ENCODE results near the gene LTA4H.
A peak's percentile ranks its signal among the peaks of the same experiment; 100 is the strongest.

The LTA4H gene

GRCh38 chr12:96077081-96077480 lies 41.7 kb upstream of the LTA4H start:
- Histone ChIP-seq H4K8ac (ENCODE audit: low read depth, low read length) (no peak overlapping the region), H3K18ac (ENCODE audit: low read length) (no peak overlapping the region), H3K9ac (ENCODE audit: low read length) (no peak overlapping the region), H3K4me1 (ENCODE audit: control insufficient read depth, low read depth, low read length) (no peaks in the 10 kb centered on the region), H4K5ac (ENCODE audit: low read length) (no peak overlapping the region), H3K23ac (ENCODE audit: low read length) (no peak overlapping the region), H3K4ac (ENCODE audit: low read depth, low read length) (no peak overlapping the region), H3K79me1 (ENCODE audit: low read length) (no peaks in the 10 kb centered on the region), H3K27me3 (ENCODE audit: insufficient read depth, low read length, poor library complexity) (no peaks in the 10 kb centered on the region), H3K79me2 (ENCODE audit: control insufficient read depth, insufficient read depth, low read length) (no peaks in the 10 kb centered on the region), H2AK5ac (ENCODE audit: low read length) (no peak overlapping the region), H3K4me2 (ENCODE audit: low read length) (no peak overlapping the region), H3K27ac (ENCODE audit: low read depth, low read length) (no peak overlapping the region), H3K56ac (ENCODE audit: low read length) (no peak overlapping the region), H3K36me3 (ENCODE audit: control insufficient read depth, insufficient read depth, low read length) (no peaks in the 10 kb centered on the region), H3K4me3 (ENCODE audit: low read length) (no peak overlapping the region), H2BK120ac (ENCODE audit: low read depth, low read length) (no peak overlapping the region), H2BK15ac (replicated peaks; ENCODE audit: low read depth) (no peak overlapping the region), H2BK5ac (ENCODE audit: low read length) (no peak overlapping the region)
- DNase-seq: peak; percentile 45
- WGBS (ENCODE audit: extremely low coverage, insufficient coverage, low lambda C conversion rate): no CpG with 5 or more reads among the region's 6 CpGs

GRCh38 chr12:96075560-96075959 lies 40.2 kb upstream of the LTA4H start:
- Histone ChIP-seq H3K79me1 (ENCODE audit: low read length) (no peaks in the 10 kb centered on the region), H3K4me3 (ENCODE audit: low read length) (no peak overlapping the region), H2AK5ac (ENCODE audit: low read length) (no peak overlapping the region), H3K36me3 (ENCODE audit: control insufficient read depth, insufficient read depth, low read length) (no peaks in the 10 kb centered on the region), H3K79me2 (ENCODE audit: control insufficient read depth, insufficient read depth, low read length) (no peaks in the 10 kb centered on the region), H3K56ac (ENCODE audit: low read length) (no peak overlapping the region), H3K4ac (ENCODE audit: low read depth, low read length) (no peak overlapping the region), H3K4me1 (ENCODE audit: control insufficient read depth, low read depth, low read length) (no peaks in the 10 kb centered on the region), H2BK120ac (ENCODE audit: low read depth, low read length) (no peak overlapping the region), H2BK15ac (replicated peaks; ENCODE audit: low read depth) (no peak overlapping the region), H3K18ac (ENCODE audit: low read length) (no peak overlapping the region), H4K5ac (ENCODE audit: low read length) (no peak overlapping the region), H3K9ac (ENCODE audit: low read length) (no peak overlapping the region), H3K23ac (ENCODE audit: low read length) (no peak overlapping the region), H2BK5ac (ENCODE audit: low read length) (no peak overlapping the region), H3K27ac (ENCODE audit: low read depth, low read length) (no peak overlapping the region), H4K8ac (ENCODE audit: low read depth, low read length) (no peak overlapping the region), H3K27me3 (ENCODE audit: insufficient read depth, low read length, poor library complexity) (no peaks in the 10 kb centered on the region), H3K4me2 (ENCODE audit: low read length) (no peak overlapping the region)
- no peak for DNase-seq
- no CpG with 5 or more reads among the region's 2 CpGs for WGBS (ENCODE audit: extremely low coverage, insufficient coverage, low lambda C conversion rate)

GRCh38 chr12:96073346-96074330 lies 38.3 kb upstream of the LTA4H start:
- Histone ChIP-seq H2BK120ac (ENCODE audit: low read depth, low read length) (no peak overlapping the region), H2BK15ac (replicated peaks; ENCODE audit: low read depth) (no peak overlapping the region), H3K9ac (ENCODE audit: low read length) (no peak overlapping the region), H3K4me1 (ENCODE audit: control insufficient read depth, low read depth, low read length) (no peaks in the 10 kb centered on the region), H2AK5ac (ENCODE audit: low read length) (no peak overlapping the region), H3K4me3 (ENCODE audit: low read length) (no peak overlapping the region), H3K23ac (ENCODE audit: low read length) (no peak overlapping the region), H2BK5ac (ENCODE audit: low read length) (no peak overlapping the region), H3K56ac (ENCODE audit: low read length) (peak overlapping the region; percentile 25), H3K4me2 (ENCODE audit: low read length) (no peak overlapping the region), H3K4ac (ENCODE audit: low read depth, low read length) (no peak overlapping the region), H3K18ac (ENCODE audit: low read length) (no peak overlapping the region), H3K36me3 (ENCODE audit: control insufficient read depth, insufficient read depth, low read length) (no peaks in the 10 kb centered on the region), H3K27ac (ENCODE audit: low read depth, low read length) (no peak overlapping the region), H3K79me1 (ENCODE audit: low read length) (no peaks in the 10 kb centered on the region), H4K5ac (ENCODE audit: low read length) (no peak overlapping the region), H3K27me3 (ENCODE audit: insufficient read depth, low read length, poor library complexity) (no peaks in the 10 kb centered on the region), H3K79me2 (ENCODE audit: control insufficient read depth, insufficient read depth, low read length) (no peaks in the 10 kb centered on the region), H4K8ac (ENCODE audit: low read depth, low read length) (no peak overlapping the region)
- WGBS (ENCODE audit: extremely low coverage, insufficient coverage, low lambda C conversion rate): no CpG with 5 or more reads among the region's 7 CpGs
- peak; percentile 93 for DNase-seq

- Histone ChIP-seq H3K79me2 (ENCODE audit: control insufficient read depth, insufficient read depth, low read length) (no peaks in the 10 kb centered on the region), H3K56ac (ENCODE audit: low read length) (no peak overlapping the region), H3K4ac (ENCODE audit: low read depth, low read length) (no peak overlapping the region), H3K27ac (ENCODE audit: low read depth, low read length) (no peak overlapping the region), H3K4me2 (ENCODE audit: low read length) (no peak overlapping the region), H2BK5ac (ENCODE audit: low read length) (no peak overlapping the region), H4K5ac (ENCODE audit: low read length) (no peak overlapping the region), H3K4me1 (ENCODE audit: control insufficient read depth, low read depth, low read length) (no peaks in the 10 kb centered on the region), H3K4me3 (ENCODE audit: low read length) (no peak overlapping the region), H2BK120ac (ENCODE audit: low read depth, low read length) (no peak overlapping the region), H3K23ac (ENCODE audit: low read length) (no peak overlapping the region), H4K8ac (ENCODE audit: low read depth, low read length) (no peak overlapping the region), H3K18ac (ENCODE audit: low read length) (no peak overlapping the region), H3K79me1 (ENCODE audit: low read length) (no peaks in the 10 kb centered on the region), H3K27me3 (ENCODE audit: insufficient read depth, low read length, poor library complexity) (no peaks in the 10 kb centered on the region), H3K9ac (ENCODE audit: low read length) (no peak overlapping the region), H2AK5ac (ENCODE audit: low read length) (no peak overlapping the region), H3K36me3 (ENCODE audit: control insufficient read depth, insufficient read depth, low read length) (no peaks in the 10 kb centered on the region), H2BK15ac (replicated peaks; ENCODE audit: low read depth) (no peak overlapping the region)
- DNase-seq: peak; percentile 80
- no CpG with 5 or more reads among the region's 7 CpGs for WGBS (ENCODE audit: extremely low coverage, insufficient coverage, low lambda C conversion rate)
These were observed 35.4 kb upstream of the LTA4H start for GRCh38 chr12:96070670-96071279.

GRCh38 chr12:96069511-96070231 lies 34.3 kb upstream of the LTA4H start:
- Histone ChIP-seq H3K18ac (ENCODE audit: low read length) (no peak overlapping the region), H2BK120ac (ENCODE audit: low read depth, low read length) (no peak overlapping the region), H3K79me1 (ENCODE audit: low read length) (no peaks in the 10 kb centered on the region), H4K5ac (ENCODE audit: low read length) (no peak overlapping the region), H3K4me3 (ENCODE audit: low read length) (no peak overlapping the region), H3K4me1 (ENCODE audit: control insufficient read depth, low read depth, low read length) (no peaks in the 10 kb centered on the region), H3K9ac (ENCODE audit: low read length) (no peak overlapping the region), H4K8ac (ENCODE audit: low read depth, low read length) (no peak overlapping the region), H2AK5ac (ENCODE audit: low read length) (no peak overlapping the region), H3K36me3 (ENCODE audit: control insufficient read depth, insufficient read depth, low read length) (no peaks in the 10 kb centered on the region), H2BK5ac (ENCODE audit: low read length) (no peak overlapping the region), H3K56ac (ENCODE audit: low read length) (no peak overlapping the region), H2BK15ac (replicated peaks; ENCODE audit: low read depth) (no peak overlapping the region), H3K79me2 (ENCODE audit: control insufficient read depth, insufficient read depth, low read length) (no peaks in the 10 kb centered on the region), H3K4me2 (ENCODE audit: low read length) (no peak overlapping the region), H3K27me3 (ENCODE audit: insufficient read depth, low read length, poor library complexity) (no peaks in the 10 kb centered on the region), H3K4ac (ENCODE audit: low read depth, low read length) (no peak overlapping the region), H3K23ac (ENCODE audit: low read length) (no peak overlapping the region), H3K27ac (ENCODE audit: low read depth, low read length) (no peak overlapping the region)
- WGBS (ENCODE audit: extremely low coverage, insufficient coverage, low lambda C conversion rate): no CpG with 5 or more reads among the region's 7 CpGs
- DNase-seq: no peak
